IPS-20b (cell line): ENCODE data around the gene MALT1.

Source experiments
- H3K27ac ChIP-seq: one replicate; pipeline ENCODE4 v1.5.1; 2013; ENCODE audit warnings: low read length
- H3K27me3 ChIP-seq: 2 replicates; pipeline ENCODE4 v1.6.1; 2013; ENCODE audit warnings: mild to moderate bottlenecking, low read length, inconsistent platforms; ENCODE audit not compliant: insufficient read depth
- H3K36me3 ChIP-seq: 2 replicates; pipeline ENCODE4 v1.6.1; 2013; ENCODE audit warnings: low read depth, mild to moderate bottlenecking, inconsistent platforms, low read length, moderate library complexity; ENCODE audit not compliant: insufficient read depth
- H3K4me1 ChIP-seq: 2 replicates; pipeline ENCODE4 v1.6.1; 2013; ENCODE audit warnings: mild to moderate bottlenecking, control low read depth, inconsistent platforms, low read length, moderate library complexity; ENCODE audit not compliant: insufficient read depth
- H3K4me3 ChIP-seq: 2 replicates; pipeline ENCODE4 v1.5.1; 2013; ENCODE audit warnings: mild to moderate bottlenecking, low read length, inconsistent platforms
- H3K9ac ChIP-seq: 2 replicates; pipeline ENCODE4 v1.6.1; 2013; ENCODE audit warnings: low read depth, mild to moderate bottlenecking, inconsistent platforms, low read length, moderate library complexity
- H3K9me3 ChIP-seq: 2 replicates; pipeline ENCODE4 v1.6.1; 2013; ENCODE audit warnings: mild to moderate bottlenecking, low read depth, low read length, inconsistent platforms; ENCODE audit not compliant: insufficient read depth

Gene MALT1

DNA sequence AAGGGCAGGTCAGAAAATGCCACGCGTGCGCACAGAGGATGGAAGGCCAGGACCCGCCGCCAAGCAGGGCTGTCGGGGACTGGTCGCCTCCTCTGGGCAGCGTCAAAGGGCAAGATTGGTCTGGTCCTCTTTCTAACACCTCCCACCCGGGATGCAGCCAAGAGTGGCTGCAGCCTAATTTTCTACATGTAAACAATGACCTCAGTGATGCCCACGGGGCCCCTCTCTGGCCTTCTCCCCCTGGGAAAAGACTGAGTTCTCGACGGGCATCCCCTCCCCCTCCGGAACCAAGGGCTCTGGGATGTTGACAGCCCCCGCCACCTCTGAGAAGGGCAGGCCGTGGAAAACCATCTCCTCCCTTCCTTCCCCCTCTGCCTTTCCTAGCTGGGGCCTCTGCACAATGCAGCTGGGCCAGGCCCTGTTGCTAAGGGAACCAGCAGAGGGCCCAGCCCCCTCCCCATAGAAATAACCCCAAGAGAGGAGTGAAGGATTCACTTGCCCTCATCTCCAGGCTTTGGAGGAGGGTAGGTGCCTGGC, 113.4 kb downstream of the MALT1 start:
- no peaks in the 10 kb centered on the region for H3K9me3 ChIP-seq
- no peak overlapping the region for H3K27ac ChIP-seq
- no peak overlapping the region for H3K9ac ChIP-seq
- H3K27me3 ChIP-seq, result no peaks in the 10 kb centered on the region
- H3K4me3 ChIP-seq, result no peak overlapping the region
- H3K36me3 ChIP-seq, result no peaks in the 10 kb centered on the region
- H3K4me1 ChIP-seq, result peaks cover 21% of the 10 kb centered on the region

DNA sequence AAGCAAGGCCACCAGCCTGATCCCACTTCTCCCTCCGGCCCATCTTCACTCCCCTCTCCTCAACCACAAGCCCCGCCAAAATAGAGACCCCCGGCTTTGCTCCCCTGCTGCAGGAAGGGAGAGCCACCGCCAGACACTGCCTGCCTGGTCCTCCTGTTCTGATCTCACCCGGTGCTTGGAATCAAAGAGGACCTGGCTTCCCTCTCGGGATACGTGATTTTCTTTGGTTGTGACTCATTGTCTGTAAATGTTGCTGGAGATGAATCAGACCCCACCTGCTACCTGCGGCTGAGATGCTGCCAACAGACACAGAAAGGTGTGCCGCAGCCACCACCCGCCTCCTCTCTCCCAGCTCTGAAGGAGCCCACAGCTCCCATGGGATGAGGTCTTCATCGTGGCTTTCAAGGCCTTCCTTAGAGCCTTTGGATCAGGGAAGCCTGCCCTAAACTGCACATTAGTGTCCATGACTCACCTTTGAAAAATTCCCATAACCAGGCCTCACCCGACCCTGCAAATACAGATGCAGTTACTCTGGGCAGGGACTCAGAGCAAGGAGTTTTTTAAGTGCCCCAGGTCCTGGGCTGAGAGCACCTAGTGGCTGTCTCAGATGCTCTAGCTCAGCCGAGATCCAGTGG, 114.0 kb downstream of the MALT1 start:
- H3K4me3 ChIP-seq, result no peak overlapping the region
- no peak overlapping the region for H3K27ac ChIP-seq
- no peak overlapping the region for H3K9ac ChIP-seq

DNA sequence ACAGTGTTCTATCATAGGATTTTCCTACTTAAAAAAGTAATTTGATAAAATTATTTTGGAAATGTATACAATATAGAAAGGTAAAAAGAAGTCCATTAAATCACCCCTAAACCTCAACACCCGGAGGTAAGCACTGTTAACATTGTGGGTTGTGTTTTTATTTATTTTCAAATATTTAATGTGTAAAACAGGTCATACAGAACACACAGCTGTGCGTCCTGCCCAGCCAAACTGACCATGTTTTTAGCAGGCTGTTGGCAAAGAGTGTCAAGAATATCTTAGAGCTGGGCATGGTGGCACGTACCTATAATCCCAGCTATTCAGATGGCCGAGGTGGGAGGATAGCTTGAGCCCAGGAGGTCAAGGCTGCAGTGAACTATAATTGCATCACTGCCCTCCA, 114.6 kb downstream of the MALT1 start:
- no peak overlapping the region for H3K27ac ChIP-seq

More for the DNA sequence above, 114.0 kb downstream of the MALT1 start:
- H3K4me1 ChIP-seq, result peaks cover 21% of the 10 kb centered on the region
- no peaks in the 10 kb centered on the region for H3K36me3 ChIP-seq
- H3K27me3 ChIP-seq, result no peaks in the 10 kb centered on the region
- H3K9me3 ChIP-seq, result no peaks in the 10 kb centered on the region

DNA sequence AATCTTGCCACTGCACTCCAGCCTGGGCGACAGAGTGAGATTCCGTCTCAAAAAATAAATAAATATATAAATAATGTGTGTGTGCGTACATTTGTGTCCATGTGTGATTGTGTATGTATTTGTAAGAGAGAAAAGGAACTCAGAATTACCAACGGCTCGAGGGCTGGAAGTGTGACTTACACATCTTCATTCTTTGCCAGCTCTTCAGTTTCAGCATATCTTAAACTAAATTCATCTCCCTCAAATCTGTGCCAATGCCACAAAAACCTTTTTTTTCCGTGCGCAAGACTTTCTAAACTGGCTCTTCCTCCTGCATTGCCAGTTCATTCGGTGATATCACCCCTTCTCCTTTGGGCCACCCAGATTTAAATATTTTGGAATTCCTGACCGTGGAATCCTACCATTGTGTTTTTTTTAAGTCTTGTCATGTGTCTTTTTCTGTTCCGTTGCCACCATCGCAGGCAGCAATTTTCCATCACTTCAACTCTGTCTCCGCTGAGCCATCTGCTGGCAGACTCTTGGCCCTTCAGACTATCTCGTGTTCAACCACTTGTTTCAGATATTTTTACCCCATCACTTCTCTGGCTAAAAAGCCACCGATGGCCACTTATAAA, 116.4 kb downstream of the MALT1 start:
- no peak overlapping the region for H3K27ac ChIP-seq
- no peak overlapping the region for H3K9ac ChIP-seq
- H3K36me3 ChIP-seq, result no peaks in the 10 kb centered on the region
- peaks cover 19% of the 10 kb centered on the region for H3K4me1 ChIP-seq
- H3K9me3 ChIP-seq, result no peaks in the 10 kb centered on the region
- no peak overlapping the region for H3K4me3 ChIP-seq
- H3K27me3 ChIP-seq, result no peaks in the 10 kb centered on the region

More for the DNA sequence above, 114.6 kb downstream of the MALT1 start:
- Histone ChIP-seq H3K4me1 (peaks cover 21% of the 10 kb centered on the region), H3K9ac (no peak overlapping the region), H3K9me3 (no peaks in the 10 kb centered on the region), H3K27me3 (no peaks in the 10 kb centered on the region), H3K4me3 (no peak overlapping the region), H3K36me3 (no peaks in the 10 kb centered on the region)

DNA sequence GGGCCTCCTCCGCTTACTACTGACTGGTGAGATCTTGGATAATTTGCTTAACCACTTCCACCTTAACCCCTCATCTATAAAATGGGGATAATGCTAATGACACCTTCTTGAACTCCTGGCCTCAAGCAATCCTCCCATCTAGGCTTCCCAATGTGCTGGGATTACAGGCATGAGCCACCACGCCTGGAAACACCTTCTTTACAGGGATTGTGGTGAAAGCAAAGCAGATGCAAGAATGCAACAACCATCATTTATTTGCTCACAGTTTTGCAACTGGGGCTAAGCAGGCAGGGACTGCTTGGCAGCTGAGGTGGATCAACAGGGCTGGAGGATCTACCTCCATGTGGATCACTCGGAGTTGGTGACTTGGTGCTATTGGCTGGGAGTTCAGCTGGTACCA, 117.2 kb downstream of the MALT1 start:
- Histone ChIP-seq H3K27ac (no peak overlapping the region), H3K27me3 (no peaks in the 10 kb centered on the region), H3K9me3 (no peaks in the 10 kb centered on the region), H3K9ac (no peak overlapping the region), H3K36me3 (no peaks in the 10 kb centered on the region), H3K4me1 (peaks cover 19% of the 10 kb centered on the region), H3K4me3 (no peak overlapping the region)

DNA sequence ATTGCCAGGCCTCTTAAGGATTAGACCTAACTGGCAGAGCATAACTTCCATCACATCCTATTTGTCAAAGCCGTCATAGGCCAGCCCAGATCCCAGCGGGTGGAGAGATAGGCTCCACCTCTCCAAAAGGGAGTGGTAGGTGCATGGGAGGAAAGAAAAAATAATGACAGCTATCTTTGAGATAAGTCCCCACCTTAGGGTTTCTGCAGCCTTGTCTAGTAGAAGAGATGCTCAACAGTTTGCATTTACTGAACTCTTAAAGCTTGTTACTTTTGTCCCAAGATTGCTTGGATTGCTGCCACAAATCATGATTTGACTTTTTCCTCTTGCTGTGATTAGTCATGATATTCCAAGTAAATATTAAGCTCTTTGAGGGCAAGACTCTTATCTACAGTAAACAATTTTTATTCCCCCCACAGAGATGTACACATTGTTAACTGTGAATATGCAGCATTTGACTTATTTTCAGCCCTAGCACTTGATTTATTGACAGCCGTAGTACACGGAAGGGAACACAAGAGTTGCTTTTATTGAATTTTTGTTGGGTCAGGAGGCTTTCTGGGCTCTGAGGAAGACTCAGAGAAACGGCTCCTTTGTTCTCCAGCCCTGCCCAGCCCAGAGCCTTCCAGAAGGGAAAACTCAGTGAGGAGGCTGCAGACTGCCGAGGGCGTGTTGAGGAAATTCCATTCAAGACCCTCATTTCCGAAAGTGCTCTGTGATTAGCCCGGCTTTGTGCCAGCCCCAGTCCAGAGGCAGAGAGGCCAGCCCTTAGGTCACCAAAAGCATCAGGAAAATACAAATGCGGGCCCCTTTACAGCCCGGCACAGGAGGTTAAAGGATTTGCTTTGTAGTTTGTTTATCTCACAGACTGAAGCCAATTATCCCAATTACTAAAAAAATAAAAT, 118.0 kb downstream of the MALT1 start:
- H3K4me3 ChIP-seq, result no peak overlapping the region
- no peaks in the 10 kb centered on the region for H3K9me3 ChIP-seq
- no peak overlapping the region for H3K27ac ChIP-seq
- H3K4me1 ChIP-seq, result peaks cover 18% of the 10 kb centered on the region
- H3K27me3 ChIP-seq, result no peaks in the 10 kb centered on the region
- H3K9ac ChIP-seq, result no peak overlapping the region; the same call in 1 of the 2 replicates
- no peaks in the 10 kb centered on the region for H3K36me3 ChIP-seq

DNA sequence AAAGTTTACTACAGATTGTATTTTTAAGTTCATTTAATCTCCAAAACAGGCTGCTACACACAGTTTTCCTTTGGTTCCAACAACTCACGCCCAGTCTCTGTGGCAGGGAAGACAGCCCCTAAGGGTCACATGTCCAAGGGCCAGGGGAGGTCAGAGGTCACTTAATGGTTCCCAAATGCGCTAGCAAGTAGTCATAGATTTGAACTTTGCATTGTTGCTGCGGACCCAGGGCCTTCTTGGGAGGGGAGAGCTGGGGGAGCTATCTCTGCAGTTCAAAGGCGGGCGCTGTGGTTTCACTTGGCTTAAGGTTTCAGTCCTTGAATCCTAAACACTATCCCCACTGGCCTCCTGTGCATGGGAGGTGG, 118.6 kb downstream of the MALT1 start:
- Histone ChIP-seq H3K4me3 (no peak overlapping the region), H3K4me1 (peaks cover 11% of the 10 kb centered on the region), H3K27ac (no peak overlapping the region), H3K9ac (no peak overlapping the region; the same call in 1 of the 2 replicates), H3K27me3 (no peaks in the 10 kb centered on the region), H3K36me3 (no peaks in the 10 kb centered on the region), H3K9me3 (no peaks in the 10 kb centered on the region)

DNA sequence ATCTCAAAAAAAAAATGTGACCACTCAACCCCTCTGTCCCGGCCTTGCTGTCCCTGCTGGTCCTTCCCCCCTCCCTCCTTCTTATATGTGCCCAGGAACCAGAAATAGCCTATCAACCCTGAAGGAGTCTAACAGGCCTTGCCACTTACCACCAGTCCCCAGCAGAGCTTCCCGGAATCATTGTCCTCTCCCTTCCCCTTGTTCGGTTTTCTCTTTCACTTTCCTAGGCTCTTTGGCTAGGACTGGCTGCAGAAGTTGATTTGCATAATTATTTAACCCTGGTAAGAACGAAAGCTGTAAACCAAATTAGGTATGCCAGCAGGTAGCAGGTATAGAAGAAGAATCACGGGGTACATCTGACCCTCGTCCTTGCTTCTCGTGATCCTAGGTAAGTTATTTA, 120.8 kb downstream of the MALT1 start:
- H3K36me3 ChIP-seq, result no peaks in the 10 kb centered on the region
- H3K9ac ChIP-seq, result no peak overlapping the region
- H3K4me1 ChIP-seq, result peaks cover 4% of the 10 kb centered on the region; the same call in 1 of the 2 replicates
- H3K9me3 ChIP-seq, result no peaks in the 10 kb centered on the region
- H3K27ac ChIP-seq, result no peak overlapping the region
- H3K4me3 ChIP-seq, result no peak overlapping the region
- H3K27me3 ChIP-seq, result no peaks in the 10 kb centered on the region

DNA sequence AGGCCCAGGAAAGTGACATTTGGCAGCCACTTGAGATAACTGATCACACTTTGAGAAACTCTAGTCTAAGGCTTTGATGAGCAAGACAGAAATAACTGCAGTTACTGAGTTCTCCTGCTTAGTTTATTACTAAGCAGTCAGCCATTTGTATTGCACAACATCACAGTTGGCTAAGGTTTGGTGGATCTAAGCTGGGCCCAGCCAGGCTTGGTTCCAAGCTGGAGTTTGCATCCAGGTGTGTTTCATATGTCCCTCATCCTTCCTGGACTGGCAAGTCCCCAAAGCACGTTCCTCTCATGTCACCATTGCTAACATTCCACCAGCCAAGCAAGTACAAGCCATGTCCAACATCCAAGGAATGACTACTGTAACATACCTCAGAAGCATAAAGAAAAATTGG, 122.1 kb downstream of the MALT1 start:
- Histone ChIP-seq H3K27ac (no peak overlapping the region), H3K9me3 (no peaks in the 10 kb centered on the region), H3K4me3 (no peak overlapping the region), H3K27me3 (no peaks in the 10 kb centered on the region), H3K4me1 (peaks cover 4% of the 10 kb centered on the region; the same call in 1 of the 2 replicates), H3K36me3 (no peaks in the 10 kb centered on the region), H3K9ac (no peak overlapping the region)

DNA sequence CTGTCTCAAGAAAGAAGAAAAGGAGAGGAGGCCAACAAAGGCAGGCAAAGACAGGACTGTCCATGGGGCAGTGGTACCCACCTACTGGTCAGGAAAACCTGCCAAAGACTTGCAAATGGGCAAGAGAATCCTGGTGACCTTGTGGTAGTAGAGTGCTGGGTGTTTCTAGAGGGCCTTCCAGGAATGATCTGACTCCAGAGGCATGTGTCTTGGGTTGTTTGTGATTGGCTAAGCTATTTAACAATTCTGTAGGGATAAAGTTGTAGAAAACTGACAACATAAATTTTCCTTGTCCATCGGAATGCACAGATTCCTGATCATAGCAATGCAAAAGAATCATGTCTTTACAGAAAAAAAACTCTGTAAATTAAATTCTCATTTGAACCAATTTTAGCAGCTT, 125.0 kb downstream of the MALT1 start:
- no peak overlapping the region for H3K27ac ChIP-seq

DNA sequence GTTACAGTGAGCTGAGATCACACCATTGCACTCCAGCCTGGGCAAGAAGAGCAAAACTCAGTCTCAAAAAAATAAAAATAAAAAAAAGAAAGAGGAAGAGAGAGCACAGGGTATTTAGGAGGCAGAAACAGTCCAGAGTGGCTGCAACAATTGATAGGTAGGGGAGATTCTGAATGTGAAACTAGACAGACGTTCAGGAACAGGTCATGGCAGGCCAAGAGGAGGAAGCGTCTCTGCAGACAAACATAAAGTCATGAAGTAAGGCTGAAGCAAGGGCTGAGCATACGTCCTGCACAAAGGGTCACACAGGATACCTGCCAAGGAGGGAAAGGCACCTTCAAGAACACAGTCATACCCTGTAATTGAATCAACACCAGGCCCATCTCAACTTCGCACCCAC, 129.3 kb downstream of the MALT1 start:
- no peak overlapping the region for H3K4me3 ChIP-seq
- no peak overlapping the region for H3K27ac ChIP-seq
- no peaks in the 10 kb centered on the region for H3K27me3 ChIP-seq
- H3K9ac ChIP-seq, result no peak overlapping the region
- H3K36me3 ChIP-seq, result no peaks in the 10 kb centered on the region
- H3K4me1 ChIP-seq, result peaks cover 12% of the 10 kb centered on the region
- no peaks in the 10 kb centered on the region for H3K9me3 ChIP-seq

More for the DNA sequence above, 125.0 kb downstream of the MALT1 start:
- no peaks in the 10 kb centered on the region for H3K9me3 ChIP-seq
- no peaks in the 10 kb centered on the region for H3K27me3 ChIP-seq
- no peaks in the 10 kb centered on the region; the same call in 1 of the 2 replicates for H3K4me1 ChIP-seq
- no peaks in the 10 kb centered on the region for H3K36me3 ChIP-seq
- no peak overlapping the region for H3K4me3 ChIP-seq
- H3K9ac ChIP-seq, result no peak overlapping the region
